Esophagus squamous epithelium (tissue), 5 donors: ENCODE measurements around the gene STXBP6. TPM values are rescaled to one million over a fixed set of nuclear protein-coding genes. Genes with fewer than 3 reads are reported as not detected.

Experiments
- DNase-seq: peaks from one replicate; lab custom pipeline; 2025; lab: John Stamatoyannopoulos, UW
- H3K27ac ChIP-seq, 4 donors: fragments of 200-600 bp; sonication (generic); one replicate each; pipeline ENCODE4 v1.5.1; 2016 to 2019; ENCODE audit warnings: mild to moderate bottlenecking in 1 of 4
- H3K27me3 ChIP-seq, 4 donors: fragments of 200-600 bp; sonication (generic); 1 replicate in 3 of 4; 2 replicates in 1 of 4; pipeline versions ENCODE4 v1.5.1 to v1.6.0; 2017 to 2021; ENCODE audit warnings: antibody characterized with exemption in 1 of 4
- H3K36me3 ChIP-seq, 3 donors: fragments of 200-600 bp; sonication (generic); one replicate each; pipeline ENCODE4 v1.5.1; 2016 to 2019
- H3K4me1 ChIP-seq, 3 donors: fragments of 200-600 bp; sonication (generic); one replicate each; pipeline ENCODE4 v1.5.1; 2017 to 2019
- H3K4me3 ChIP-seq, 4 donors: fragments of 200-600 bp; sonication (generic); 1 replicate in 3 of 4; 2 replicates in 1 of 4; pipeline ENCODE4 v1.5.1; 2016 to 2019; ENCODE audit warnings: mild to moderate bottlenecking in 2 of 4, moderate library complexity in 1 of 4
- H3K9me3 ChIP-seq, 3 donors: fragments of 200-600 bp; sonication (generic); one replicate each; pipeline ENCODE4 v1.5.1; 2016 to 2019
- CTCF ChIP-seq, 6 experiments: fragments of 450-650 bp in 4 of 6; fragments of 200-600 bp in 2 of 6; sonication (generic) in 2 of 6; IDR thresholded peaks; one replicate each; pipeline ENCODE4 v1.5.1; 2016 to 2019; ENCODE audit warnings: antibody characterized with exemption in 6 of 6, mild to moderate bottlenecking in 4 of 6, moderate library complexity in 4 of 6
- POLR2A ChIP-seq, 4 donors: fragments of 450-650 bp; IDR thresholded peaks; one replicate each; pipeline ENCODE4 v1.6.1; 2017; ENCODE audit warnings: antibody characterized with exemption in 4 of 4, mild to moderate bottlenecking in 4 of 4, moderate library complexity in 3 of 4
- WGBS, 2 donors: methylation state at CpG; one replicate each; pipeline ENCODE4 v1.1.5; 2018; 5-methylcytosine and 5-hydroxymethylcytosine counted together
- intact Hi-C: fragments of 100-400 bp; cut with DNase I; formaldehyde crosslinking; loops from one replicate; pipeline ENCODE4 v1.15.0; 2022
- total RNA-seq, 4 donors: library from RNA; depleted of rRNA; stranded (reverse); fragments of >200 nt; gene quantifications; one replicate each; pipeline ENCODE4 v1.1.0, GENCODE V29; 2016
- donor health status: DM: yes; HTN: yes; CAD: no.

Gene STXBP6
- total RNA-seq, 4 donors from 2014 or later = 1.2 to 9.7 (median 2.8) TPM

GRCh38 chr14:25004389-25004809 is 45.5 kb downstream of the STXBP6 start:
- TF ChIP-seq CTCF (IDR thresholded peaks at IDR 0.05) (no peak), POLR2A (IDR thresholded peaks at IDR 0.05) (no peak)
- no peak overlapping the region for H3K4me3 ChIP-seq
- H3K27me3 ChIP-seq = no peaks in the 10 kb centered on the region
- DNase-seq = no peak
- WGBS, 2 donors = 93 to 100% methylated on average over 1 of the region's 1 CpG
- intact Hi-C loops = no loop called here
- no peaks in the 10 kb centered on the region for H3K9me3 ChIP-seq
- H3K27ac ChIP-seq = no peak overlapping the region
- H3K4me1 ChIP-seq = peaks cover 0 to 16% (median 6%) of the 10 kb centered on the region in 3 donors
- H3K36me3 ChIP-seq = no peaks in the 10 kb centered on the region

- H3K9me3 ChIP-seq = no peaks in the 10 kb centered on the region
- no peak overlapping the region for H3K27ac ChIP-seq
- WGBS, 2 donors = 67 to 80% methylated on average over 1 of the region's 1 CpG
- no peaks in the 10 kb centered on the region for H3K36me3 ChIP-seq
- peaks cover 0 to 16% (median 6%) of the 10 kb centered on the region in 3 donors for H3K4me1 ChIP-seq
- no peak overlapping the region for H3K4me3 ChIP-seq
- no peaks in the 10 kb centered on the region for H3K27me3 ChIP-seq
- TF ChIP-seq POLR2A (IDR thresholded peaks at IDR 0.05) = no peak
- intact Hi-C loops = no loop called here
- DNase-seq = no peak
These were observed 46.4 kb downstream of the STXBP6 start for GRCh38 chr14:25003537-25003936.

- WGBS, 2 donors = 26 to 55% methylated on average over 2 of the region's 2 CpGs
- H3K9me3 ChIP-seq = no peaks in the 10 kb centered on the region
- H3K36me3 ChIP-seq = no peaks in the 10 kb centered on the region
- TF ChIP-seq CTCF (IDR thresholded peaks at IDR 0.05) (no peak), POLR2A (IDR thresholded peaks at IDR 0.05) (no peak)
- H3K4me1 ChIP-seq = peaks cover 0 to 8% (median 6%) of the 10 kb centered on the region in 3 donors
- intact Hi-C loops = no loop called here
- no peak overlapping the region for H3K4me3 ChIP-seq
- H3K27me3 ChIP-seq = no peaks in the 10 kb centered on the region
- peak overlapping the region in 3 of 4 donors; percentile 0 to 40 (median 36) for H3K27ac ChIP-seq
- no peak for DNase-seq
These were observed 48.3 kb downstream of the STXBP6 start for GRCh38 chr14:25001601-25002000.

- WGBS, 2 donors = 62 to 76% methylated on average over 1 of the region's 1 CpG
- no peak overlapping the region for H3K4me3 ChIP-seq
- H3K9me3 ChIP-seq = no peaks in the 10 kb centered on the region
- H3K4me1 ChIP-seq = peaks cover 0 to 8% (median 6%) of the 10 kb centered on the region in 3 donors
- H3K27me3 ChIP-seq = no peaks in the 10 kb centered on the region
- intact Hi-C loops = no loop called here
- TF ChIP-seq POLR2A (IDR thresholded peaks at IDR 0.05) (no peak), CTCF (IDR thresholded peaks at IDR 0.05) (no peak)
- DNase-seq = no peak
- H3K27ac ChIP-seq = peak overlapping the region in 3 of 4 donors; percentile 0 to 40 (median 36)
- H3K36me3 ChIP-seq = no peaks in the 10 kb centered on the region
These were observed 48.8 kb downstream of the STXBP6 start for GRCh38 chr14:25001156-25001555.

- no peak overlapping the region for H3K27ac ChIP-seq
- WGBS, 2 donors = 77 to 92% methylated on average over 4 of the region's 4 CpGs
- H3K9me3 ChIP-seq = no peaks in the 10 kb centered on the region
- H3K27me3 ChIP-seq = no peaks in the 10 kb centered on the region
- H3K4me1 ChIP-seq = peaks cover 0 to 8% (median 6%) of the 10 kb centered on the region in 3 donors
- H3K36me3 ChIP-seq = no peaks in the 10 kb centered on the region
- TF ChIP-seq CTCF (IDR thresholded peaks at IDR 0.05) (no peak), POLR2A (IDR thresholded peaks at IDR 0.05) (no peak)
- DNase-seq = no peak
- intact Hi-C loops = no loop called here
- no peak overlapping the region for H3K4me3 ChIP-seq
These were observed 50.8 kb downstream of the STXBP6 start for GRCh38 chr14:24999157-24999556.
